ENCODE data around the gene FBN2. TPM values are rescaled to one million over a fixed set of nuclear protein-coding genes. Genes with fewer than 3 reads are reported as not detected.
A peak's percentile ranks its signal among the peaks of the same experiment; 100 is the strongest.

Gene FBN2
- total RNA-seq (2022) (0.22 and 0.31 TPM in 2 replicates), Bru-seq, nascent RNA (percentile 7 among the genes with signal in this experiment), BruChase-seq, experiment 1, labeled RNA remaining after a 6-hour chase (percentile 3 among the genes with signal in this experiment), BruChase-seq, experiment 2, labeled RNA remaining after a 2-hour chase (percentile 5 among the genes with signal in this experiment)
- long read RNA-seq, result 0 reads

GRCh38 chr5:128538000-128538249, at the start of gene FBN2:
TSS of gene FBN2 (minus strand) at chr5:128538245. CDS start at chr5:128537603, 642 bp downstream.
- no peak for DNase-seq
- peaks cover 21% of the 10 kb centered on the region for H3K36me3 Mint-ChIP-seq (ENCODE audit: insufficient read depth, unreplicated experiment)
- CTCF ChIA-PET, result interaction anchor here (0.6 kb wide), 1 partner anchor 89 kb away, joined by 3 read pairs; no protein-coding TSS in a partner anchor
- peak within 1 kb of the TSS; percentile 66 for H3K4me3 Mint-ChIP-seq (ENCODE audit: low read depth, unreplicated experiment)
- H3K9me3 Mint-ChIP-seq (ENCODE audit: low read depth, unreplicated experiment), result peaks cover 3% of the 10 kb centered on the region
- peaks cover 19% of the 10 kb centered on the region for H3K27me3 Mint-ChIP-seq (ENCODE audit: unreplicated experiment)
- intact Hi-C loops (cut with micrococcal nuclease; ENCODE audit: unreplicated experiment), result no loop called here
- no peak within 1 kb of the TSS for H3K27ac Mint-ChIP-seq (ENCODE audit: unreplicated experiment)
- no TSS peak for BruUV-seq (replicated peaks)
- H3K4me1 Mint-ChIP-seq (ENCODE audit: low read depth, unreplicated experiment), result peaks cover 14% of the 10 kb centered on the region
- TF ChIP-seq CTCF (IDR thresholded peaks at IDR 0.05; ENCODE audit: unreplicated experiment), result no peak

- Mint-ChIP-seq H3K4me1 (ENCODE audit: low read depth, unreplicated experiment) (no peaks in the 10 kb centered on the region), H3K36me3 (ENCODE audit: insufficient read depth, unreplicated experiment) (no peaks in the 10 kb centered on the region), H3K9me3 (ENCODE audit: low read depth, unreplicated experiment) (peaks cover 7% of the 10 kb centered on the region), H3K27me3 (ENCODE audit: unreplicated experiment) (no peaks in the 10 kb centered on the region), H3K27ac (ENCODE audit: unreplicated experiment) (no peak overlapping the region), H3K4me3 (ENCODE audit: low read depth, unreplicated experiment) (no peak overlapping the region)
- BruUV-seq (replicated peaks), result no TSS peak
- TF ChIP-seq CTCF (IDR thresholded peaks at IDR 0.05; ENCODE audit: unreplicated experiment), result no peak
- intact Hi-C loops (cut with micrococcal nuclease; ENCODE audit: unreplicated experiment), result no loop called here
- no peak for DNase-seq
- CTCF ChIA-PET, result interaction anchor here (1.1 kb wide), 1 partner anchor 10 kb away, joined by 3 read pairs; no protein-coding TSS in a partner anchor
Measured at GRCh38 chr5:128587275-128587674, 49.2 kb upstream of the FBN2 start.

GRCh38 chr5:128586848-128587247, 48.8 kb upstream of the FBN2 start:
- peaks cover 7% of the 10 kb centered on the region for H3K9me3 Mint-ChIP-seq (ENCODE audit: low read depth, unreplicated experiment)
- no peak for DNase-seq
- intact Hi-C loops (cut with micrococcal nuclease; ENCODE audit: unreplicated experiment), result no loop called here
- CTCF ChIA-PET, result interaction anchor here (1.1 kb wide), 1 partner anchor 10 kb away, joined by 3 read pairs; no protein-coding TSS in a partner anchor
- TF ChIP-seq CTCF (IDR thresholded peaks at IDR 0.05; ENCODE audit: unreplicated experiment), result no peak
- no peak overlapping the region for H3K4me3 Mint-ChIP-seq (ENCODE audit: low read depth, unreplicated experiment)
- no peak overlapping the region for H3K27ac Mint-ChIP-seq (ENCODE audit: unreplicated experiment)
- no peaks in the 10 kb centered on the region for H3K27me3 Mint-ChIP-seq (ENCODE audit: unreplicated experiment)
- no TSS peak for BruUV-seq (replicated peaks)
- H3K36me3 Mint-ChIP-seq (ENCODE audit: insufficient read depth, unreplicated experiment), result no peaks in the 10 kb centered on the region
- no peaks in the 10 kb centered on the region for H3K4me1 Mint-ChIP-seq (ENCODE audit: low read depth, unreplicated experiment)

- Mint-ChIP-seq H3K36me3 (ENCODE audit: insufficient read depth, unreplicated experiment) (peaks cover 5% of the 10 kb centered on the region), H3K4me1 (ENCODE audit: low read depth, unreplicated experiment) (peaks cover 24% of the 10 kb centered on the region), H3K4me3 (ENCODE audit: low read depth, unreplicated experiment) (no peak overlapping the region), H3K27me3 (ENCODE audit: unreplicated experiment) (no peaks in the 10 kb centered on the region), H3K9me3 (ENCODE audit: low read depth, unreplicated experiment) (peaks cover 7% of the 10 kb centered on the region), H3K27ac (ENCODE audit: unreplicated experiment) (peak overlapping the region; percentile 74)
- no TSS peak for BruUV-seq (replicated peaks)
- CTCF ChIA-PET, result interaction anchor here (1.4 kb wide), 1 partner anchor 1016 kb away, joined by 3 read pairs; no protein-coding TSS in a partner anchor
- DNase-seq, result no peak
- TF ChIP-seq CTCF (IDR thresholded peaks at IDR 0.05; ENCODE audit: unreplicated experiment), result no peak
- intact Hi-C loops (cut with micrococcal nuclease; ENCODE audit: unreplicated experiment), result no loop called here
Measured at GRCh38 chr5:128579639-128580038, 41.6 kb upstream of the FBN2 start.
